Measurements from ENCODE around the gene SLC25A25. TPM values are rescaled to one million over a fixed set of nuclear protein-coding genes. Genes with fewer than 3 reads are reported as not detected.

Gene SLC25A25
- total RNA-seq, 1 donor from 2014 or later = 9.7 TPM

GRCh38 chr9:128151309-128152132 lies 83.5 kb downstream of the SLC25A25 start:
- no peak overlapping the region for H3K4me3 Mint-ChIP-seq (ENCODE audit: low read depth)
- no peaks in the 10 kb centered on the region for H3K9me3 Mint-ChIP-seq (ENCODE audit: low read depth)
- H3K27ac Mint-ChIP-seq = no peak overlapping the region
- peaks cover 12% of the 10 kb centered on the region for H3K27me3 Mint-ChIP-seq
- no peak for DNase-seq (ENCODE audit: low spot score, unreplicated experiment)
- TF ChIP-seq, protein P1, sequence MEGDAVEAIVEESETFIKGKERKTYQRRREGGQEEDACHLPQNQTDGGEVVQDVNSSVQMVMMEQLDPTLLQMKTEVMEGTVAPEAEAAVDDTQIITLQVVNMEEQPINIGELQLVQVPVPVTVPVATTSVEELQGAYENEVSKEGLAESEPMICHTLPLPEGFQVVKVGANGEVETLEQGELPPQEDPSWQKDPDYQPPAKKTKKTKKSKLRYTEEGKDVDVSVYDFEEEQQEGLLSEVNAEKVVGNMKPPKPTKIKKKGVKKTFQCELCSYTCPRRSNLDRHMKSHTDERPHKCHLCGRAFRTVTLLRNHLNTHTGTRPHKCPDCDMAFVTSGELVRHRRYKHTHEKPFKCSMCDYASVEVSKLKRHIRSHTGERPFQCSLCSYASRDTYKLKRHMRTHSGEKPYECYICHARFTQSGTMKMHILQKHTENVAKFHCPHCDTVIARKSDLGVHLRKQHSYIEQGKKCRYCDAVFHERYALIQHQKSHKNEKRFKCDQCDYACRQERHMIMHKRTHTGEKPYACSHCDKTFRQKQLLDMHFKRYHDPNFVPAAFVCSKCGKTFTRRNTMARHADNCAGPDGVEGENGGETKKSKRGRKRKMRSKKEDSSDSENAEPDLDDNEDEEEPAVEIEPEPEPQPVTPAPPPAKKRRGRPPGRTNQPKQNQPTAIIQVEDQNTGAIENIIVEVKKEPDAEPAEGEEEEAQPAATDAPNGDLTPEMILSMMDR (IDR thresholded peaks at IDR 0.05; ENCODE audit: unreplicated experiment) = no peak
- no peaks in the 10 kb centered on the region for H3K36me3 Mint-ChIP-seq (ENCODE audit: insufficient read depth)
- peaks cover 4% of the 10 kb centered on the region for H3K4me1 Mint-ChIP-seq (ENCODE audit: low read depth)

DNA sequence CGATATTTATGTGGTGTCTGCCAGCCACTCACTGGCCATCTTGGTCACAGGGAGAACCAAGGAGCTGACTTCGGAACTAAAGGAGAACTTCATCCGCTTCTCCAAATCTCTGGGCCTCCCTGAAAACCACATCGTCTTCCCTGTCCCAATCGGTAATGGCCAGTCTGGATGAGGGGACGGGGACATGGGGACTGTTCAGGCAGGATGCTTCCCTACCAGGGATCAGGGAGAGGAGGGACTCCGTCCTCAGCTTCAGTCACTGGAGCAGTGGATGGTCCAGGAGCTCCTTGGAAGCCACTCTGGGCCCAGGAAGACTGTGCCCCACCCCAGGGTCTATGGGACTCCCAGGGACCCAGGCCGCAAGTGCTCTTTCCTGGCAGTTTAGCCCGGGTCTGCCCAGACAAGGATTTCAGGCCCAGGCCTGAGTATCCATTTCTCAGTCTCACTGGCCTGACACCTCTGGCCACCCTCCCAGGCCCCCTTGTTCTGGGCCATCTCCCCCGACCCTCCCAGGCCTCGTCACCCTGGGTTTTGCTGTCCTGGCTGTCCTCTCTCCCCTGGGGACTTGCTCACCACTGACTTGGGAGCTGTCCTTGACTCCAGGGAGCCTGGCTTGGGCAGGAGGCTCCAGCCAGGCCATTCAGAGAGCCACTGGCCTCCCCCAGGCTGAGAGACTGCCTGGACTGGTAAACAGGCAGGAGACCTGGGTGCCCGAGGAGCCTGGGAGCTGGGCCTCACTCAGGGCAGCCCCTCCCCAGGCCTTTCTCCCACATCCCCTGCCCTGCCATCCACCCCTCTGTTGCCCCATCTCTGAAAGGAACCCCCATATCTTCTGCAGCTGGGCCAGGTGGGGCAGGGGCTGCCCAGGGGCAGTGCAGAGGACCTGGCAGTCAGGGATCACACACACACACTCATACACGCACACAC lies 84.4 kb downstream of the SLC25A25 start:
- peaks cover 12% of the 10 kb centered on the region for H3K27me3 Mint-ChIP-seq
- no peaks in the 10 kb centered on the region for H3K9me3 Mint-ChIP-seq (ENCODE audit: low read depth)
- DNase-seq (ENCODE audit: low spot score, unreplicated experiment) = no peak
- TF ChIP-seq, protein P1 (IDR thresholded peaks at IDR 0.05; ENCODE audit: unreplicated experiment) = no peak
- no peaks in the 10 kb centered on the region for H3K36me3 Mint-ChIP-seq (ENCODE audit: insufficient read depth)
- H3K4me3 Mint-ChIP-seq (ENCODE audit: low read depth) = no peak overlapping the region
- H3K4me1 Mint-ChIP-seq (ENCODE audit: low read depth) = peaks cover 4% of the 10 kb centered on the region
- H3K27ac Mint-ChIP-seq = no peak overlapping the region

DNA sequence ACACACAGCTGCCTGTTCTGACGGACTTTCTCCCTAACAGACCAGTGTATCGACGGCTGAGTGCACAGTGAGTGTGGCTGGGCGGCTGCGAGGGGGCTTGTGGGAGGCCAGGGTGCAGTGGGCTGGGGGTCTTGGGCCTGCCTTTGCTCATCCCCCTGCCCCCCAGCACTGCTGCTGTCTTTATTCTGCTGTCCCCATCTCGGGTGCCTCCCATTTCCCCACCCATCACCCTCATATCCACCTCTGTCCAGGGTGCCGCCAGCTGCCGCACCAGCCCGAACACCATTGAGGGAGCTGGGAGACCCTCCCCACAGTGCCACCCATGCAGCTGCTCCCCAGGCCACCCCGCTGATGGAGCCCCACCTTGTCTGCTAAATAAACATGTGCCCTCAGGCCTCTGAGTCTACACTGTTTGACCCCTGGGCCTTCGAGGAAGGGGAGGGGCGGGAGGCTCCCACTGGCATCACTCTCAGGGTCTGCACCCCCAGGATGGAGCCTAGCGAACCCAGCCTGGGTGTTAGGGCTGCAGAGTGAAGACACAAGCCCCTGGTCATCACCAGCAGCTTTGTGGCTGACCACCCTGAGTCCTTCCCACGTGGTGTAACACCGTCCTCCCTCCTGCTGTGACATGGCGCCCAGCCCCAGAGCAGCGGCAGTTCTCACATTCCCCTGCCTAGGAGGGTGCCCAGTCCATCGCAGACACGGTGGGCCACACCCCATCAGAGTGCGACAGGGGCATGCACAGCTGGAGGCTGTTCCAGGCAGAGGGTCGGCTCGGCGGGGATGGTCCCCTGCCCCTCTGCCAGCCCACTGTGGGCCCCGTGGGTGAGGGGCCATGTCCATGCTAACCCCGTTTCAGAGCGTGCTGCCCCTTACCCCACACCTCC lies 85.3 kb downstream of the SLC25A25 start:
- no peak for DNase-seq (ENCODE audit: low spot score, unreplicated experiment)
- Mint-ChIP-seq H3K27me3 (peaks cover 12% of the 10 kb centered on the region), H3K27ac (no peak overlapping the region), H3K9me3 (ENCODE audit: low read depth) (no peaks in the 10 kb centered on the region), H3K36me3 (ENCODE audit: insufficient read depth) (no peaks in the 10 kb centered on the region), H3K4me1 (ENCODE audit: low read depth) (peaks cover 4% of the 10 kb centered on the region), H3K4me3 (ENCODE audit: low read depth) (no peak overlapping the region)
- TF ChIP-seq, protein P1 (IDR thresholded peaks at IDR 0.05; ENCODE audit: unreplicated experiment) = no peak

GRCh38 chr9:128153947-128154695 lies 86.1 kb downstream of the SLC25A25 start:
- H3K9me3 Mint-ChIP-seq (ENCODE audit: low read depth) = no peaks in the 10 kb centered on the region
- H3K27me3 Mint-ChIP-seq = peaks cover 11% of the 10 kb centered on the region
- no peak overlapping the region for H3K27ac Mint-ChIP-seq
- DNase-seq (ENCODE audit: low spot score, unreplicated experiment) = no peak
- H3K4me1 Mint-ChIP-seq (ENCODE audit: low read depth) = peaks cover 4% of the 10 kb centered on the region
- TF ChIP-seq, protein P1 (IDR thresholded peaks at IDR 0.05; ENCODE audit: unreplicated experiment) = no peak
- H3K36me3 Mint-ChIP-seq (ENCODE audit: insufficient read depth) = no peaks in the 10 kb centered on the region
- no peak overlapping the region for H3K4me3 Mint-ChIP-seq (ENCODE audit: low read depth)
